ENCODE data around the gene EPN2. TPM values are rescaled to one million over a fixed set of nuclear protein-coding genes. Genes with fewer than 3 reads are reported as not detected.

The EPN2 gene
- total RNA-seq, 1 experiment from 2014 or later: 57.8 TPM

DNA sequence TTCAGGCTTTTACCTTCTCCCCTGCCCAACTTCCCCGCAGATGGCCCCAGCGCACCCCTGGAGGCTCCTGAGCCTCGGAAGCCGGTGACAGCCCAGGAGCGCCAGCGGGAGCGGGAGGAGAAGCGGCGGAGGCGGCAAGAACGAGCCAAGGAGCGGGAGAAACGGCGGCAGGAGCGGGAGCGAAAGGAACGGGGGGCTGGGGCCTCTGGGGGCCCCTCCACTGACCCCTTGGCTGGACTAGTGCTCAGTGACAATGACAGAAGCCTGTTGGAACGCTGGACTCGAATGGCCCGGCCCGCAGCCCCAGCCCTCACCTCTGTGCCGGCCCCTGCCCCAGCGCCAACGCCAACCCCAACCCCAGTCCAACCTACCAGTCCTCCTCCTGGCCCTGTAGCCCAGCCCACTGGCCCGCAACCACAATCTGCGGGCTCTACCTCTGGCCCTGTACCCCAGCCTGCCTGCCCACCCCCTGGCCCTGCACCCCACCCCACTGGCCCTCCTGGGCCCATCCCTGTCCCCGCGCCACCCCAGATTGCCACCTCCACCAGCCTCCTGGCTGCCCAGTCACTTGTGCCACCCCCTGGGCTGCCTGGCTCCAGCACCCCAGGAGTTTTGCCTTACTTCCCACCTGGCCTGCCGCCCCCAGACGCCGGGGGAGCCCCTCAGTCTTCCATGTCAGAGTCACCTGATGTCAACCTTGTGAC lies 144.7 kb downstream of the EPN2 start:
- Histone ChIP-seq H3K18ac (ENCODE audit: insufficient read length, low read depth, low read length) (no peak overlapping the region), H3K27ac (ENCODE audit: insufficient read length, low read depth, low read length) (no peak overlapping the region), H3K9ac (ENCODE audit: extremely low read depth, insufficient read length, low read length) (no peak overlapping the region), H3K23ac (ENCODE audit: insufficient read length, low read depth, low read length) (no peak overlapping the region), H3K9me3 (ENCODE audit: control insufficient read depth, low read depth, low read length) (no peaks in the 10 kb centered on the region), H2BK12ac (ENCODE audit: insufficient read length, low read depth, low read length) (no peak overlapping the region), H3K4me2 (ENCODE audit: insufficient read depth, insufficient read length, low read length) (no peak overlapping the region), H3K27me3 (ENCODE audit: insufficient read depth, low read length) (no peaks in the 10 kb centered on the region), H4K8ac (replicated peaks; ENCODE audit: insufficient read length, low read depth, low read length) (no peak overlapping the region), H3K14ac (ENCODE audit: insufficient read depth, low read length) (no peak overlapping the region), H3K4me1 (ENCODE audit: insufficient read depth, low read length) (no peaks in the 10 kb centered on the region), H2AFZ (ENCODE audit: low read length) (no peak overlapping the region), H3K79me2 (ENCODE audit: insufficient read depth, low read length) (peaks cover 4% of the 10 kb centered on the region; the same call in 1 of the 2 replicates), H3K79me1 (ENCODE audit: insufficient read depth, low read depth, low read length, poor library complexity, severe bottlenecking) (peaks cover 6% of the 10 kb centered on the region), H2BK120ac (ENCODE audit: low read depth, low read length, poor library complexity, severe bottlenecking) (no peak overlapping the region), H2AK5ac (ENCODE audit: insufficient read length, low read length) (no peak overlapping the region), H2BK15ac (ENCODE audit: low read depth, low read length) (no peak overlapping the region), H3K56ac (ENCODE audit: insufficient read length, low read depth, low read length) (no peak overlapping the region), H4K91ac (ENCODE audit: insufficient read length, low read depth, low read length) (no peak overlapping the region), H3K23me2 (ENCODE audit: insufficient read length, low read depth, low read length, poor library complexity, severe bottlenecking) (peaks cover 7% of the 10 kb centered on the region), H3T11ph (ENCODE audit: low read length) (no peak overlapping the region), H2BK5ac (ENCODE audit: insufficient read length, low read length) (no peak overlapping the region), H4K5ac (ENCODE audit: insufficient read length, low read depth, low read length) (no peak overlapping the region), H3K4ac (ENCODE audit: low read depth, low read length) (no peak overlapping the region), H2BK20ac (ENCODE audit: low read depth, low read length, poor library complexity, severe bottlenecking) (no peak overlapping the region), H4K20me1 (ENCODE audit: control insufficient read depth, insufficient read depth, insufficient read length) (no peaks in the 10 kb centered on the region)
- no peaks in the 10 kb centered on the region for H3K9me3 Mint-ChIP-seq
- no peaks in the 10 kb centered on the region for H3K27me3 Mint-ChIP-seq (ENCODE audit: low read depth)
- WGBS (ENCODE audit: extremely low coverage, insufficient read length, low lambda C conversion rate): no CpG with 5 or more reads among the region's 31 CpGs
- peaks cover 37 to 63% (median 62%) of the 10 kb centered on the region in 3 experiments for H3K36me3 Mint-ChIP-seq (ENCODE audit: insufficient read depth in 1 of 3, low read depth in 3 of 3)
- no peak for DNase-seq
- H3K4me3 Mint-ChIP-seq: no peak overlapping the region
- TF ChIP-seq, protein P1, sequence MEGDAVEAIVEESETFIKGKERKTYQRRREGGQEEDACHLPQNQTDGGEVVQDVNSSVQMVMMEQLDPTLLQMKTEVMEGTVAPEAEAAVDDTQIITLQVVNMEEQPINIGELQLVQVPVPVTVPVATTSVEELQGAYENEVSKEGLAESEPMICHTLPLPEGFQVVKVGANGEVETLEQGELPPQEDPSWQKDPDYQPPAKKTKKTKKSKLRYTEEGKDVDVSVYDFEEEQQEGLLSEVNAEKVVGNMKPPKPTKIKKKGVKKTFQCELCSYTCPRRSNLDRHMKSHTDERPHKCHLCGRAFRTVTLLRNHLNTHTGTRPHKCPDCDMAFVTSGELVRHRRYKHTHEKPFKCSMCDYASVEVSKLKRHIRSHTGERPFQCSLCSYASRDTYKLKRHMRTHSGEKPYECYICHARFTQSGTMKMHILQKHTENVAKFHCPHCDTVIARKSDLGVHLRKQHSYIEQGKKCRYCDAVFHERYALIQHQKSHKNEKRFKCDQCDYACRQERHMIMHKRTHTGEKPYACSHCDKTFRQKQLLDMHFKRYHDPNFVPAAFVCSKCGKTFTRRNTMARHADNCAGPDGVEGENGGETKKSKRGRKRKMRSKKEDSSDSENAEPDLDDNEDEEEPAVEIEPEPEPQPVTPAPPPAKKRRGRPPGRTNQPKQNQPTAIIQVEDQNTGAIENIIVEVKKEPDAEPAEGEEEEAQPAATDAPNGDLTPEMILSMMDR (conservative IDR thresholded peaks at IDR 0.05): no peak
- H3K4me1 Mint-ChIP-seq: peaks cover 24 to 43% of the 10 kb centered on the region in 2 experiments
- H3K27ac Mint-ChIP-seq: no peak overlapping the region

Measured in H9 (cell line).